Measurements from ENCODE around the gene NANP. TPM values are rescaled to one million over a fixed set of nuclear protein-coding genes. Genes with fewer than 3 reads are reported as not detected.

The NANP gene
- total and polyA plus RNA-seq, 2 of the 4 experiments (the other 2 are of a cell fraction), result 4.9 to 7.2 TPM

GRCh38 chr20:25576783-25577530 is 46.9 kb downstream of the NANP start:
- H2BK15ac ChIP-seq (ENCODE audit: low read depth, low read length), result no peak overlapping the region
- H4K8ac ChIP-seq (ENCODE audit: low read depth in 2 of 2, low read length in 2 of 2), result no peak overlapping the region
- ATAC-seq (ENCODE audit: low read depth) (no peak), DNase-seq (no peak)
- in situ Hi-C loops (cut with MboI; ENCODE audit: low sequenced_read_pairs), result loop anchor here (25.0 kb wide), 1 partner anchor 590 kb away; the partner anchor contains the start of gene APMAP
- no peak overlapping the region for H3K4ac ChIP-seq (ENCODE audit: low read depth, low read length)
- no peak overlapping the region for H3K27ac ChIP-seq (ENCODE audit: insufficient read depth, low read length)
- H3K9ac ChIP-seq (ENCODE audit: low read depth, low read length), result no peak overlapping the region
- H2AK9ac ChIP-seq (replicated peaks; ENCODE audit: low read depth, low read length, poor library complexity), result no peak overlapping the region
- no peak overlapping the region for H3K56ac ChIP-seq (ENCODE audit: extremely low read depth, insufficient read depth, low read length)
- H3K14ac ChIP-seq (replicated peaks; ENCODE audit: low read depth, low read length), result no peak overlapping the region
- H3K4me3 ChIP-seq (ENCODE audit: insufficient read depth, low read depth, low read length), result no peak overlapping the region
- TF ChIP-seq MXI1 (IDR thresholded peaks at IDR 0.05; ENCODE audit: borderline replicate concordance, low read depth, low read length), result no peak
- TF ChIP-seq RFX5 (IDR thresholded peaks at IDR 0.05; ENCODE audit: low read depth, low read length), result no peak
- no peak for TF ChIP-seq CHD1 (IDR thresholded peaks at IDR 0.05; ENCODE audit: low read depth, low read length)
- TF ChIP-seq CEBPB (IDR thresholded peaks at IDR 0.05; ENCODE audit: low read depth, low read length), result no peak
- no peak for TF ChIP-seq RCOR1 (IDR thresholded peaks at IDR 0.05; ENCODE audit: insufficient replicate concordance, low read length)
- no peak for TF ChIP-seq BHLHE40 (IDR thresholded peaks at IDR 0.05; ENCODE audit: low read depth, low read length)
- TF ChIP-seq NFE2L2 (IDR thresholded peaks at IDR 0.05; ENCODE audit: low read depth, low read length), result no peak
- no peak for TF ChIP-seq MAZ (IDR thresholded peaks at IDR 0.05; ENCODE audit: borderline replicate concordance, low read depth, low read length)
- no peak for TF ChIP-seq FOS (IDR thresholded peaks at IDR 0.05; ENCODE audit: low read depth, low read length)
- TF ChIP-seq POLR2A (IDR thresholded peaks at IDR 0.05; ENCODE audit: low read depth, low read length), result no peak
- TF ChIP-seq MAFK (IDR thresholded peaks at IDR 0.05; ENCODE audit: low read depth, low read length), result no peak
- TF ChIP-seq USF2 (IDR thresholded peaks at IDR 0.05; ENCODE audit: low read depth, low read length), result no peak
- TF ChIP-seq RAD21 (IDR thresholded peaks at IDR 0.05; ENCODE audit: low read length), result no peak
- no peak for TF ChIP-seq ELK1 (IDR thresholded peaks at IDR 0.05; ENCODE audit: borderline replicate concordance, low read depth, low read length)
- TF ChIP-seq CTCF (conservative IDR thresholded peaks at IDR 0.05; ENCODE audit: low read depth, low read length), result no peak
- intact Hi-C loops (cut with micrococcal nuclease), result no loop called here
- H3K27me3 ChIP-seq (ENCODE audit: control insufficient read depth, insufficient read depth, low read length), result no peaks in the 10 kb centered on the region
- dilution Hi-C loops (cut with HindIII; ENCODE audit: low sequenced_read_pairs, unreplicated experiment), result no loop called here
- peaks cover 14% of the 10 kb centered on the region for H3K9me1 ChIP-seq (ENCODE audit: insufficient read depth, low read length)
- 90% methylated on average over 10 of the region's 16 CpGs; no CpG with 5 or more reads in 1 of the 2 experiments for WGBS, 2 experiments (ENCODE audit: extremely low coverage in 2 of 2, insufficient read length in 1 of 2)
- H2BK5ac ChIP-seq (ENCODE audit: low read depth, low read length, poor library complexity, severe bottlenecking), result no peak overlapping the region
- H3K23ac ChIP-seq (ENCODE audit: low read depth, low read length), result no peak overlapping the region
- H3K18ac ChIP-seq (ENCODE audit: low read depth, low read length), result no peak overlapping the region
- H4K5ac ChIP-seq (ENCODE audit: low read depth, low read length), result no peak overlapping the region
- H2BK120ac ChIP-seq (ENCODE audit: low read depth, low read length), result no peak overlapping the region
- no TSS peak for BruUV-seq (replicated peaks)
- no peak overlapping the region for H2AFZ ChIP-seq (replicated peaks; ENCODE audit: low read length, poor library complexity)
- CTCF ChIA-PET, result interaction anchor here (0.6 kb wide), 1 partner anchor 35 kb away, joined by 3 read pairs; no protein-coding TSS in a partner anchor
- H3K9me3 ChIP-seq (ENCODE audit: control insufficient read depth, insufficient read depth, low read length), result no peaks in the 10 kb centered on the region
- no peak overlapping the region for H4K91ac ChIP-seq (ENCODE audit: insufficient read depth, low read depth, low read length)
- POLR2A ChIA-PET (ENCODE audit: unreplicated experiment), result no interaction called here
- H3K79me1 ChIP-seq (ENCODE audit: low read depth in 1 of 2, low read length in 2 of 2), result peaks cover 40 to 66% of the 10 kb centered on the region in 2 experiments
- H3K36me3 ChIP-seq (ENCODE audit: control insufficient read depth, insufficient read depth, low read length), result peaks cover 3% of the 10 kb centered on the region; the same call in 1 of the 2 replicates
- peaks cover 23% of the 10 kb centered on the region for H4K20me1 ChIP-seq (ENCODE audit: insufficient read depth, low read length)
- no peak overlapping the region for H2BK20ac ChIP-seq (ENCODE audit: low read depth, low read length)
- no peak overlapping the region for H2AK5ac ChIP-seq (ENCODE audit: low read depth, low read length)
- H3K4me1 ChIP-seq (ENCODE audit: control insufficient read depth, insufficient read depth, low read length), result peaks cover 15% of the 10 kb centered on the region
- H3K4me2 ChIP-seq (ENCODE audit: low read depth, low read length), result no peak overlapping the region
